ENCODE data around the gene TMEM229A.
"Not testable (repeated sequence)": the region's sequence is repeated elsewhere in the genome, so short reads cannot be mapped to it uniquely, and the experiment has no call there.

TMEM229A gene

DNA sequence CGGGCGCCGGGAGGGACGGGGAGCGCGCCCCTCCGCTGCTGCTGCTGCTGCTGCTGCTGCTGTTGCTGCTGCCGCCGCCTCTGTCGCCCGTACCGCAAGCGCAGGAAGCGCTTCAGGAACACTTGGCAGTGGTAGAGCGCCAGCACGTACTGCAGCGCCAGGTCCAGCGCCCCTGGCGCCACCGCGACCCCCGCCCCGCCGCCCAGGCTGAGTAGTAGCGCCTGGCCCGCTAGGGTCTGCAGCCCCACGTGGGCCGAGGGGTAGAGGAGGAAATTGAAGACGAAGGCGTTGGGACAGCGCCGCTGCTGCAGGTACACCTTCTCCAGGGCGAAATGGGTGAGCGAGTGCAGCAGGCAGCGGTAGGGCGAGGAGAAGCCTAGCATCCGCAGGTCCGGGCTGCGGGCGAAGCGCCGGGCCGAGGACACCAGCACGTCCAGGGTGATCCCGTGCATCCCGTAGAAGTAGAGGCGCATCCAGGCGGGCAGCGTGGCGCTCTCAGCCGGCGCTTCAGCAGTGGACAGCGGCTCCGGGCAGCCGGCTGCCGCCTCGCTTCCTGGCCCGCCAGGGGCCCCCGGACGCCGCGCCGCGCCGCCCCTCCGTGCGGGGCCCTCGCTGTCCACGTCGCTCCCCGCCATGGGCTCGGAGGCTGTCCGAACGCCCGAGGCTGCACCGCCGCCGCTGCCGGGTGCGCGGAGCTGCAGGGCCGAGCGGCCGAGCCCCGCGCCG, at the start of gene TMEM229A:
TSS of gene TMEM229A (minus strand) at position 699 of the 726 bp plus-strand sequence. CDS start at position 635, 64 bp downstream.
- FAIRE-seq, result no peak

- FAIRE-seq, result not testable (repeated sequence)
Observed at GRCh38 chr7:124082234-124082633, 49.4 kb upstream of the TMEM229A start.

- no peak for FAIRE-seq
Observed at GRCh38 chr7:124077546-124077945, 44.7 kb upstream of the TMEM229A start.

GRCh38 chr7:124076841-124077240, 44.0 kb upstream of the TMEM229A start:
- FAIRE-seq, result no peak

GRCh38 chr7:124074007-124074406, 41.1 kb upstream of the TMEM229A start:
- no peak for FAIRE-seq

GRCh38 chr7:124073310-124073645, 40.4 kb upstream of the TMEM229A start:
- no peak for FAIRE-seq

DNA sequence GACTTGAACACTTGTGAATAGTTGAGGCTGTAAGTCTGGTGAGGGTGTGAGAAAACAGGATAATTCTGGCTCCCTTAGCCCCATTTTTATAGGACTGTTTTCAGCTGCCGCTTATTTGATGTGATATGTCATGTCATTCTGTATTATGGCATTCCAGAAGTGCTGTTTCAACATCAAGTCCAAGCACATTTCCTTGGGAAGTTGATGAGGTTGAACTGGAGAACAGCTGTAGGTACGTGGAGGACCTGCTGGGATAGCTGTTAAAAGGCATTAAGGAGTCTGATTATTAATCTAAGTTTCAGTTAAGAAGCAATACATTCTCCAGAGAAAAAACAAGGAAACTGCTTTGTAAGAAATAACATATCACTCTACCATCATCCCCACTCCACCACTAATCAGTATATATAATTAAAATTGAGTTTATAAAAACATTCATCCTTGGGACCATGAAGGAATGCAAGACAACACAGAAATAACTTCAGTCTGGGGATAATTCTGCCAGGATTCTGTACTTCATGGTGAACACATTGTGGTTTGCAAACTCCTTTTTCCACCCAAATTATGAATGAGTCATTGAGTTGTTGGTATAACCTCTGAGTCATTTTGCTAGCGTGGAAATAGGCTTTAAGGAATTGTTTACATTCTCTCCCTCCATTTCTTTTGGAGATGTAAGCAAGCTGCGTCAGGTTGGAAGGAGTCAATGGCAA, 39.9 kb upstream of the TMEM229A start:
- FAIRE-seq, result no peak

DNA sequence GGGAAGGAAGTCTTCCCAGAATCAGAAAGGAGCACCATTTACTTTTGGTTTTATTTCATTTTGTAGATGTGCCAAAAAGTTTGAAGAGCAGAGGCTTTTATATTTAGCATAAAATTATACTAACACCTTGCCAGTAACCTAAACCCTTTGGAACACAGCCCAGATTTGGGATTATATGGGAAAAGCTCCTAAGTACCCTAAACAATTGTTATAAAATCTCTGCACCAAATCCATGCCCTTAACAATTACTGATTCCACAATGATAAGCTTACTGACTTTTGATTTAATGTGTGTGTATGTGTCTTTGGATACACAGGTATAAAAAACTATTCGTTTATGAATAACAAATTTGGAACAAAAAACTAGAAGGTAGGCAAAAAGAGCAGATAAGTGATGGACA, 39.0 kb upstream of the TMEM229A start:
- FAIRE-seq, result no peak

DNA sequence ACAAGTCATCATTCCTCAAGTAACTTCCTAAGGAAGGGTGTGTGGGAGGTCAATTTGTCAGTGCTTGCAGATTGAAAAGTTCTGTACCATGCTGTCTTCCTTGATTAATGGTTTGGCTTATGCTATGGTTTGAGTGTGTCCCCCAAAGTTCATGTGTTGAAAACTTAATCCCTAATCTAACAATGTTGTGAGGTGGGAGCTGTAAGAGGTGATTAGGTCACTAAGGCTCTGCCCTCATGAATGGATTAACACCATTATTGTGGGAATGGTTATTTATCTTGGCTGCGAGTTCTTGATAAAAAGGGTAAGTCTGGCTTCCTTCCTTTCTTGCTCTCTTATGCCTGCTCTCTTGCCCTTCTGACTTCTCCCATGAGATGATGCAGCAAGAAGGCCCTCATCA, 29.3 kb upstream of the TMEM229A start:
- FAIRE-seq, result no peak

GRCh38 chr7:124060528-124060927, 27.7 kb upstream of the TMEM229A start:
- no peak for FAIRE-seq

- FAIRE-seq, result no peak
Observed at GRCh38 chr7:124059375-124059774, 26.5 kb upstream of the TMEM229A start.

DNA sequence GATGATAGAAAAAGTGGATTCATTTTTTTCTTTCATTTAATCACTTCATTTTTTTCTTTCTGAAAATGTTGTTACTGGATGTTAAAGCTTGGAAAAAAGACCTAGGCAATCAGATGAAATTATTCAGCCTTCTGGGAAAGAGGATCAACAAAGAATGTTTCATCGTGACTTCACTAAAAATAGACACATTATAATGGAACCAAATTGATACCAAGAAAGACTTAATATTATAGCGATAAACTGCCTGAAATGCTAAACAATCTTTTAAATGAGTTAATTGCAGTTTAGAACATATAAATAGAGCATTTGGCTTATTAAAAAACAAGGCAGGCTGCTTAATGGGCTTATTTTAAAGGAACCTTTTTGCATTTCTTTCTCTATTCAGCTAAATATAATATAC, 25.6 kb upstream of the TMEM229A start:
- no peak for FAIRE-seq

DNA sequence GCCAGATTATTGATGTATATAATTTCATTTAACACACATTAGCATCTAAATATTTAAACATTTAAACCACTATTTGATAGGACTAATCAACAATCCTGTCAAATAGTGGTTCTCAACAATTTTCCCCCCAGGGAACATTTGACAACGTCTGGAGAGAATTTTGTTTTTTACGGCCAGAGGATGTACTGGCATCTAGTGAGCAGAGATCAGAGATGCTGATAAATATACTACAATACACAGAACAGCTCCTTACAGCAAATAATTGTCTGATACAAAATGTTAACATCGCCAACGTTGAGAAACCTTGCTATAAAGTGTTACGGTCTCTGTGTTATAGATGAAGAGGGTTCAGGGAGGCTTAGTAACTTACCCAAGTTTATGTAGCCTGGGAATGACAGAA, 25.0 kb upstream of the TMEM229A start:
- no peak for FAIRE-seq

DNA sequence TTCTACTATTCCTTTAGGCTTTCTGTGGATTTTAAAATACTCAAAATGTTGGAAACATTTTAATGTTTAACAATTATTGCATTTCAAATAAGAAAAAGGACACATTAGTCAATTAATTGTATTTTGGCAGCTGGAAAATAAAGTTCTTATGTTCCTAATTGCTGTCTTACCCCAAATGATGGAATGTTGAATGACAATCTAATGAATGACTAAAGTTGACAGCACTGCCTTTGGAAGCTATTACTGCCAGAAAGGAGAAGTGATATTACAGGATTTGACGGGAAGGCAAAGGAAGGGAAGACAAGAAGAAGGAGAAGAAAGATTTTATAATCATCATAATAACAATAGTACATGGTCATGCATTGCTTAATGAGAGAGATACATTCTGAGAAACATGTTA, 23.4 kb upstream of the TMEM229A start:
- no peak for FAIRE-seq

DNA sequence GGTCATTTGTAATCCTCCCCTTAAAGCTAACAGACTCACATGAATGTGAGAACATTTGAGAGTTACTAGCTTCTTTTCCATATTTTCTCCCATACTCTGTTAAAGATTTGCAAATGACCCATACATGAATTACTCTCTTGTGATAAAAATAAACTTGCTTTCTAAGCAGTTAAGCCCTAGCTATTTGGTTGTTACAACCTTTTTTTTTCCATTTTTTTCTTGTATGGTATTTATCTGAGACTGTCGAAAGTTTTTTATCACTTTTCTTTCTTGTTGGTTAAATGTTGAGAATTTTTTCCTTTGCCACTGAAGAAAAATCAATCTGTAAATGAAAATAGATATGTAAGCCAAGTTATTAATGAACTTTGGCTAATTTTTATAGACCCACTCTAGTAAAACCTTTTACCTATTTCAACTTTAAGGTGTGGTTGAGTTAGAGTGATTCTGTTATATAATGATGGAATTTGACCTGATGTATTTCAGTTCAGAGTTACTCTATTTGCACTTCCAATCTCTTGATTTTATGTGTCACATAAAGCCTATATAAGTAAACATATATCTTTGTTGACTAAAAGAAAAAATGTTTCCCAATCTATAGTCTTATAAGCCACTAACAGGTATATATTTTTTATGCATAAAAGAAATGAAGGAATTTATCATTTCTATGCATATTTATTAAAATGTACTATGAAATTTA, 19.0 kb upstream of the TMEM229A start:
- FAIRE-seq, result no peak

DNA sequence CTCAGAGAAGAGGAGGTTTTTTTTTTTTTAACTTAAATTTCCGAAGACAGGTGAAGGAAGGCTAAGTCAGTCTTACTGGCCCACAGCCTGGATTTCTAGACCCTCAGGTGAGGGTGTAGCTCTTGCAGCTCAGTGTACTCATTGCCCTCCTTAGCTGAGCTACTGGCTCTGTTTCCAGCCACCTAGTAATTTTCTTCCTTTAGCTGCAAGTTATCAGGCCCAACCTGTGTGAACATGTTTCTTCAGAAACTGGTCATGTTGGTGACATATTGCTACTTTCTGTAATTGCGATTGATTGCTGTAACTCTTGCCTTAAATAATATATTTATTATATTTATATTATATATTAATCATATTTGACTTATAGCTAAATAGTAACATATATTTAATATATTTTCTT, 10.0 kb upstream of the TMEM229A start:
- no peak for FAIRE-seq

DNA sequence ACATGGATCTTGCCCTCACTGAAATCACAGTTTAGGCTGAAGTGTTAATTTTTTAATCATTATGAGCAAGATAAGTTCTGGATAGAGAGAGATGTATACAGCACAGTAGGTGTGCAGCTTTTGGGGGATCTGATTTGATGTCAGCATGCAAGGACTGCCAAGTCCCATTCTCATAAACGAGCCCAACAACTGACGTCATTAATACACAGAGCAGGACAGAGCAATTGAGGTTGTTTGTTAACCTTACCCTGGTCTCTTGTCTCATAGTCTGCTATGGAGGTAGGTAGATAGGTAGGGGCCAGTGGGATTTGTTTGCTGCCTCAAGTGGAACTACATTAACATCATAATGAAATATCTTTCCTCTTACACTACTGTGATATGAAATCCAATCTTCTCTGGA, 8.6 kb upstream of the TMEM229A start:
- FAIRE-seq, result no peak

GRCh38 chr7:124037902-124038301, 5.0 kb upstream of the TMEM229A start:
- not testable (repeated sequence) for FAIRE-seq

DNA sequence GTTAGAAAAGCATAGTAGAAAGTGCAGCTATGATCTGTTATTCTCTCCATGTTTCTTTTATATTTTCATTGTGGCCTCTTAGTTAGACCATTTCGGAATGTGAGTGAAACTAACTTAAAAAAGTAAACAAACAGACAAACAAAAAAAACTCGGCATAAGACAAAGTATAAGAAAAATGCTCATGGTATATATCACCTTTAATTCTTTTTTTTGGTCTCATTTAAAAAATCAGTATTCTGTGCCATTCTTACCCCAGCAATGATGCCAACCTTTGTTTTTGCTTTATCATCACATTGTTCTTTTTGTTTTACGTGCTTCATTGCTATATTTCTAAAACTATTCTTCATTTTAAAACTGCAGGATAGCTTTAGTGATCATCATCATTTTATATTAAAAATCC, 2.8 kb upstream of the TMEM229A start:
- FAIRE-seq, result no peak

GRCh38 chr7:124034754-124035100, 1.9 kb upstream of the TMEM229A start:
- FAIRE-seq, result no peak

DNA sequence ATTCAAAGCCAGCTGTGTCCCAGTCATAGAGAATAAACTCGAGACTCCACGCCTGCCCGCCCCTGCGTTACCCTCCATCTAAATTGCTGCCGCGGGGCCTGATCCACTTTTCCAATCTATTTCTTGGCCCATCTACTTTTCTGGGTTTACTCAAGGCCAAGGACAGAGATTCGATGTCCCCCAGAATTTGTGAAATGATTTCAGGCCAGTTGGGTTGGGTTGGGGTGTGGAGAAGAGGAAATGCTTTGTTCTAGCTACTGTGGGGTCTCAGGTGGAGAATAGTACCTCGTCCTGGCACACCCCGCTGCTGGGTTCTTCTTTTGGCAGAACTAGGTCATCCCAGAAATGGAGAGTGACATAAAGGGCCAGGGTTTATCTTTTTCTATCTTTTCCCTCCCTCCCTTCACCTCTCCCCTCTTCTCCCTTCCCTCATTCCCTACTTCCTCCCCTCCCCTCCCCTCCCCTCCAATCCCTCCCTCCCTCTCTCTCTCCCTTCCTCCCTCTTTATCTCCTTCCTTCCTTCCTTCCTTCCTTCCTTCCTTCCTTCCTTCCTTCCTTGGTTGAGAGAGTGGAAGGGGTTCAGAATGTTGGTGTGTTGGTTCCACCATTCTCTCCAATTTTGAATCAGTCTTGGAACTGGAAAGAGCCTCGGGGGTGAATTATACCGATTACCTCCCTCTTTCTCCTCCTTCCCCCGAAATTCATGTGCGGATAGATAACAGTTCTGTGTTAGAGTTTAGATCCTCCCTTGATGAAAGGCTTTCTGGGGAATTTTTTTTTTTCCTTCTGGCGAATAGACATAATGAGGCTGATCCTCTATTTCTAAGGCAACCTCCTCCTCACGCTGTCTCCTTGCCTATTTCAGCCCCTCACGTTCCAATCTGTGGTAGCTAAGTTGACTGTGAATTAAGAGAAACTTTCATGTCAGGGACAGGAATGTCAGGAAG, 1.2 kb upstream of the TMEM229A start:
- FAIRE-seq, result no peak

GRCh38 chr7:124033095-124033806, 384 bp upstream of the TMEM229A start:
- no peak for FAIRE-seq
